HL-60/S4 treated with phorbol 12-myristate 13-acetate at 8.2 ng/mL for 4 days and 3 days (cell line): ENCODE data around the gene PPP1CB.
"Not testable (repeated sequence)": the region's sequence is repeated elsewhere in the genome, so short reads cannot be mapped to it uniquely, and the experiment has no call there.

Source experiments
- in situ Hi-C: fragments of 300-500 bp; cut with MboI; formaldehyde crosslinking; loops from 2 replicates; pipeline ENCODE4 v1.15.0; 2022; ENCODE audit warnings: low sequenced_read_pairs

Gene PPP1CB

DNA sequence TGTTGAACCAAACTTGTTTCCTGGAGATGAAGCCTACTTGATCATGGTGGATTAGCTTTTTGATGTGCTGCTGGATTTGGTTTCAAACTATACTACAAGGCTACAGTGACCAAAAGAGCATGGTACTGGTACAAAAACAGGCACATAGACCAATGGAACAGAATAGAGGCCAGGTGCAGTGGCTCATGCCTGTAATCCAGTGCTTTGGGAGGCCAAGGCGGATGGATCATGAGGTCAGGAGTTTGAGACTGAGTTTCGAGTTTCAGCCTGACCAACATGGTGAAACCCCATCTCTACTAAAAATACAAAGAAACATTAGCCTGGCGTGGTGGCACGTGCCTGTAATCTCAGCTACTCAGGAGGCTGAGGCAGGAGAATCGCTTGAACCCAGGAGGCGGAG lies 9.0 kb upstream of the PPP1CB start:
- in situ Hi-C loops: not testable (repeated sequence)

DNA sequence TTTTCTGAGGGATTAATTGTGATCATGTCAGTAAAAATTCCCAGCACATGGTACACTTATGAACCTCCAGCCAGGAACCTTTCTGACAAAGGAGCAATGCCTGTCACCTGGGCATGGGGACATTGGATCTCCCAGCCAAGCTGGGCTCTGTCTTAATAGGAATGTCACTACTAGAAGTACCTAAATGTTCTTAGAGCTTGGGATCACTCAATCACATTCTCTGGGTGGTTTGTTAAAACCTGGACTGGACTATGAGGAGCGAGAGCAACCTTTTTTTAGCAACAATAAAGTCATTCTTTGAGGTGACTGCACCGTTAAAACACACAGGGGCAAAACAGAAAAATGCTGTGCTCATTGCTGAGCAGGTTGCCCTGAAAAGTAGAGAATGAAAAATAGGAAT lies 6.4 kb upstream of the PPP1CB start:
- in situ Hi-C loops: no loop called here

DNA sequence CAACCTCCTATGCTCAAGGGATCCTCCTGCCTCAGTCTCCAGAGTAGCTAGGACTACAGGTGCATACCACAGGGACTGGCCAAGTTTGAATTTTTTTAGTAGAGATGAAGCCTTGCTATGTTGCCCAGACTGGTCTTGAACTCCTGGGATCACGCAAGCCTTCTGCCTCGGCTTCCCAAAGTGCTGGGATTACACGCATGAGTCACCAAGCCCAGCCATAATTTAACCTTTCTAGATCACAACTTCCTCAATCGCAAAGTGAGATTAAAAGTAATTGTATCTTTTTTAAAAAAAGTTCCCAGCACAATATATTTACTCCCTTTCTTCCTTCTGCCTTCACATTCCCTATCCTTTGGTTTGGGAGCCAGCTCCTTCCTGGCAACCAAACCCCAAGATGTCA lies 5.8 kb upstream of the PPP1CB start:
- in situ Hi-C loops: no loop called here

DNA sequence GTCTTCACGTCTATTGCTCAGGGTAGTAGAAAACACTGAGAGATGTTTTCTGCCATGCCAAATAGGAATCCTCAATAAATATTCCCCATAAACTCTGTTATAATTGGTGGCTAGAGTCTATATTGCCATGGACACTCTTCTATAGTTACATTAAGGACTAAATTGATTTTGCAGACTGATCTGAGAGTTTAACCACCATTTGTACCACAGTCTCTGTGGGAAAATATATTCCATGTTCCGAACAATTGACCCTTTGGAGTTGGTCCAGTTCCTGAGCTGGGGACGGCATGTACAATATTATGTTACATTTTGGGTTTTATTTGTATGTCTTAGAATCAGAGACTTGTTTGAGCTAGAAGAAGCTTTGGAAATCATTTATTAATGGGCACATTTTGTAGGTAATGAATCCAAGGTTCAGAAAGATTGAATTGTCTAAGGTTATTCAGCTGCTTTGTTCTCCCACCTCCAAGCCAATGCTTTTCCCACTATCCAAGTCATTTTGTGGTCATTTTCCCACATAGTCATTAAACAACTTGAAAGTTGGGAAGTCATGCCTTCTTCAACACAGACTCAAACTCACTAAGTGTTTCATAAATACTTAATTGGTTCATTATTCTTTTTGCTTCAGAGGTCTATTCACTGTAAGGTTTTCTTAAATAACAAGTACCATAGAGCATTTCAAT lies 5.1 kb upstream of the PPP1CB start:
- in situ Hi-C loops: no loop called here

DNA sequence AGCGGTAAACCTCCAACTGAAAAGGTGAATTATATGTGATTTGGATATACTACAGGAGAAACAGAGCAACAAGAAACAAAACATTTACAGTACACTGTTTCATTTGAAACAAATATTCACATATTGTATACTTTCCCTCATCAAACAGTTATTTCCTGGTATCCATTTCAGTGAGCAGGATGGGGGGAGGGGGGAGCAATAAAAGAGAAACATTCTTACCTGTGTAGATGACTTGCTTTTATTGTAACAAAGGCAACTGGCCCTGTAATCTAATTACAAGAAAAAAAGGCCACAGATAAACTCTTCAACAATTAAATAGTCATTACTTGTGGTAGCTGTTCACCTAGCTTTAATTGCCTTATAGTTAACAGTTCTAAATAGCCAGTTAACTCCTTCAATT lies 3.9 kb upstream of the PPP1CB start:
- in situ Hi-C loops: no loop called here

DNA sequence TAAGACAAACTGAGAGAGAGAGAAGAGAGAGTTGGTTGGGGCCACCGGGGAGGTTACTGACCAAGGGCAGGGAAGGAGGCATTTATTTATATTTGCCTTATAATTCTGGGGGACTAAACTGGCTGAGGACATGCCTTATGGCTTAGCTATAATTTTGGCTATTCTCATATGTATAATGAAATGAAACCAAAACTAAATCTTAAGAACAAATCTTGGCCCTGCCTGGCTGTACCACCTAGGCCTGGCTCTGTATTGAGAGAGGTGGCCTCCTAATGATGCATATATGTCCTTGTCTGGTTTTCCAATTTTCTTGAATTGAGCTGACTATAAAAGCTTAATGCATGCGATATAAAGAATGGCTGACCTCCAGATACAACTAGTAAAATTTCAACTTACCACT lies 3.5 kb upstream of the PPP1CB start:
- in situ Hi-C loops: no loop called here

DNA sequence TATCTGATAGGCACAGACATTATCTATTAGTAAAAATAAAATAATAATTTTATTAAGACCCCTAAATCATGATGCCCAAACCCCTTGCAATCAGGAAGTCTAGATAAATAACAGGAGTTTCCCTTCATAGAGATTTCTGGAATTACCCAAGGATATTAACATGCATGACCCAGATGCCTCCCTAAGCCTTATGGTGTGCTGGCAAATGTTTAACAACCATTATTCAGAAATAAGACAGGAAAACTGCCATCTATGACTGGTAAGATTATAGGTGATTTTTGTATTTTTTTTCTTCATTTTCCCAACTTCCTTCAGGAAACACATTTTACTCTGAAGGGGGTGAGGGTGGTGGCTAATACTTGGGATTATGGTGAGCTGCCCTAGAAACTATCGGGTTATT lies 2.7 kb upstream of the PPP1CB start:
- in situ Hi-C loops: no loop called here

DNA sequence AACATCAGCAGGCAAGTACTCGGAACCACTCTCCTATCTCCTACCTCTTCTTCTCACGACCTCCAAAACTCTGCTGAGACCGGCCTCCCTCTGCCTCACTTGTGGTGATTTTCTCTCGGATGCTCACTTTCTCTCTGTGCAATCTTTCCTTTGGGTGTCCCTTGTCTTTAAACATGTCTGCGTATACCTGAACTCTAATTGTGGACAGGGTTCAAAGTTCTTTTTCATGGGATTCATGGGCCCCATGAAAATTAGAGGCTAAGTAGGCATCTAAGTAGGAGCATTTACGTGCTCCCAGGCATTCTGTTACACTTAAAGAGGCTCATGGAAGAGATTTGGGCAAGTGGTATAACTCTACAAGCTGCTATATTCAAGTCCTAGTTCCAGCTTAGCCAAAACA lies 2.1 kb upstream of the PPP1CB start:
- in situ Hi-C loops: no loop called here

DNA sequence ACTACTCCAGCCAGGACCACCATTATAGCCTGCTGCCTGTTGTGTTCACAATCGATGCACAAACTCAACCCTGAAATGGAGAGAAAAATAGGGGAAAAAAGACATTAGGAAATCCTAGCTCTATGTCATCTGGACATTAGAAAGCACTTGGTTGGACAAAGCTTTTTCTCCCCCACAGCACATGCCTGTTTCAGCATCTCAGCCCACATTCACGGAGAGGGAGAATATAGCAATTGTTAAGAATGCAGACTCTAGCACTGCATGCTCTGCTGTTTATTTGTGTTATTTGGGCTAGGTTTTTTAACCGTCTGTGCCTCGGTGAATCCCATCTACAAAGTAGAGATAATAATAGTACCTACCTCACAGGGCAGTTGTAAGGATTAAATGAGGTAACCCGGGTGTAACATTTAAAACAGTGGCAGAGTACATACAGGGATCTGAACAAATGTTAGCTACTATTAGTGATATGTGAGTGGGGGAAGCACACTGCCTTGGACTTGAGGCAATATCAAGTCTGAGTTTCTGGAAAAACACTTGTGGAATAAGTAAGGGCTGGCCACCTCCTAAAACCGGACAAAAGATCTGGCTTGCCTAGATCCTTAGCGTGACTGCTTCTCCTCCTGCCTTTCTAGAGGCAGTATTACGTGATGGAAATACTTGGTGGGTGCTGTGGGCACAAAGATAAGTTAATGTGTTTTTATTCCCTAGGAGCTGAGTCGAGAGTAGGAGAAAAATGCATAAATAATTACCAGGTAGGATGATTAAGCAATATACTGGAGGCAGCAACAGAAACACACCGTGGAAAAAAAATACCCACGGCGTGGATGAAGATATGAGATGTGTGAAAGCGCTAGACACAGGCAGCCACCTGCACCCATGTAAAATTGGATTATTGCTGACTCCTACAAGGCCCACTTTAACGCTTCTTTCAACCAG lies 1.0 kb upstream of the PPP1CB start:
- in situ Hi-C loops: loop anchor here (10.0 kb wide), 1 partner anchor 156 kb away; no protein-coding TSS in a partner anchor

DNA sequence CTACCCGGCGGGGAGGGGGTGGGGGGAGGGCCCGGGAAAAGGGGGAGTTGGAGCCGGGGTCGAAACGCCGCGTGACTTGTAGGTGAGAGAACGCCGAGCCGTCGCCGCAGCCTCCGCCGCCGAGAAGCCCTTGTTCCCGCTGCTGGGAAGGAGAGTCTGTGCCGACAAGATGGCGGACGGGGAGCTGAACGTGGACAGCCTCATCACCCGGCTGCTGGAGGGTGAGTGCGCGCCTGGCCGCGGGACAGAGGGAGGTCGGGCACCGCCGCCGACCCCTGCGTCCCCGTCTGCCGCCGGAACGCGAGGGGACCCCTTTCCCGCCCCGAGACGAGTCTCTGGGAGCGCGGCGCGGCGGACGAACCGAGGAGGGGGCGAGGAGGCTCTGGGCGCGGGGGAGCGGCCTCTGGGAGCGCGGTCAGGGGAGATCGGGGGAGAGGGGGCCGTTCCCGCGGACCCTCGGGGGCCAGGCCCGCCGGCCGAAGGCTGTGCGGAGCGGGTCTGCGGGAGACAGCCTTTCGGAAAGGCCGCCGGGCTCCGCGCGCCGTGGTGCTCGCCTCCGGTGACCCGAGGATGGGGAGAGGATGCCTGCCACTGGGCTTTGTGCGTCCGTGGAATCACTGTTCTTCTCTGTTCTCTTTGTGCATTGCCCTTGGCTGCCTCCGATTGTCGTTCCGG lies 463 bp downstream of the PPP1CB start:
- in situ Hi-C loops: loop anchor here (10.0 kb wide), 1 partner anchor 157 kb away; no protein-coding TSS in a partner anchor

DNA sequence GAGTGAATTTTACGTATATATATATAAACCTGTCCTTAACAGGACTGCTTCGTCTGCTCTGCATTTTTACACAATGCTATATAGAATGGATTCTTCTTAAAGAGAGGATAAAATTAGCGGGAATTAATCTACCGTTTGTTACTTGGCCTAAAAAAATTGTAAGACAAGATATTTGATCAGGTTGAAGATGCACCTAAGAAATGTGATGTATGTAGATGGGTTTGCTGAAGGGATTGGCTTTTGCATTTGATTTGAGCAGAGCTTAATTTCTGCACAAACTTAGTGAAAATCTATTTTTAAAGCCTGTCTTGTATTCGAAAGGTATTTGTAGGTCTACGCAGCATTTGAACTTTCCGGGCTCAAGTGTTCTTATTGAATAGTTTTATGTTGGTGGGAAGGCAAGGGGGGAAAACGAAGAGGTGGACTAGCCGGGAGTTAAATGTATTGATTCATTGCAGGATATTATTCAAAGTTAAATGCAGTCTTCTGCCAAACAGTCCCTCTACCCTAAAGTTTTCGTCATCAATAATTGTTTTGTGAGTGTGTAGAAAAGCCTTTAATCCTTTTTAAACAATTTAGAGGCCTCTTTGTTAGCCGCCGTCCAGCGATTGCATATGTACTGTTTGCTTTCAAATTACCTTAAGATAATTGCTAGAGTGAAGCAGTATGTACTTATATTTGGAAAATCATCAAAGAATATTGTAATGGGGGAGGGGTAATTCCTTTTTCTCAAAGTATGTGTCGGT lies 1.2 kb downstream of the PPP1CB start:
- in situ Hi-C loops: loop anchor here (10.0 kb wide), 1 partner anchor 158 kb away; no protein-coding TSS in a partner anchor

DNA sequence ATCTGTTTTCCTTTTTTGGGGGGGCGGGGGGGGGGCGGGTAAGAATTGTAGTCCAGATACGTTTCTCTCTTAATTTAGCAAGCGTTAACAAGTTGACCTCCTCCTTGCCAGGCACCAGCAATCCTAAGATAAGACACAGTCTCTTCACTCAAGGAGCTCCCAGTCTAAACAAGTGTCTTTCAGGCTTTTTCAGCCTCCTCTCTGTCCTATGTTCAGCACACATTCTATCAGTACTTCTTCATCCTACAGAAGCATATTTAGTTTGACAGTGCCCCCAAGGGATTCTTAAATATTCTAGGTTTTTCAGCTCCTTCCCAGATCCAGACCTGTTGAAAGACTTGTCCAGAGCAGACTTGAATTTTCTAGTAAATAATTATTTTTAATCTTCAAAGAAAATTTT lies 2.7 kb downstream of the PPP1CB start:
- in situ Hi-C loops: loop anchor here (10.0 kb wide), 1 partner anchor 160 kb away; no protein-coding TSS in a partner anchor

DNA sequence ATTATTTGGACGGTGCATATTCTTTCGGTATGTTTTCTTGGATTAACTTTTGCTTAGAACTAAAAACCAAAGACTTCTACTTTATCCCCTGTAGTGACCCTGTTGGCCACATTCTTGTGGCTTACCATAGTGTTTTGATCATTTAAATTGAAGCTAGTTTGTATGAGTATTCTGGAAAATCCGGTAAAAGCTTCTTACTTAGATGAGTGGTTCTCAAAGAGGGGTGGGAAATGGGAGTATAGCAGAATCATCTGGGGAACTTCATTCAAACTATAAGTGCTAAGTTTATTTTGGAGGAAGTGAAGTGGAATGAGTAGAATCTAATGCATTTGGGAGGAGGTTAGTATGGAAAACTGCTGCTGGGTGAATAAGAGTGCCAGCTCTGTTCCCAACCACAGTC lies 3.8 kb downstream of the PPP1CB start:
- in situ Hi-C loops: loop anchor here (10.0 kb wide), 1 partner anchor 161 kb away; no protein-coding TSS in a partner anchor

DNA sequence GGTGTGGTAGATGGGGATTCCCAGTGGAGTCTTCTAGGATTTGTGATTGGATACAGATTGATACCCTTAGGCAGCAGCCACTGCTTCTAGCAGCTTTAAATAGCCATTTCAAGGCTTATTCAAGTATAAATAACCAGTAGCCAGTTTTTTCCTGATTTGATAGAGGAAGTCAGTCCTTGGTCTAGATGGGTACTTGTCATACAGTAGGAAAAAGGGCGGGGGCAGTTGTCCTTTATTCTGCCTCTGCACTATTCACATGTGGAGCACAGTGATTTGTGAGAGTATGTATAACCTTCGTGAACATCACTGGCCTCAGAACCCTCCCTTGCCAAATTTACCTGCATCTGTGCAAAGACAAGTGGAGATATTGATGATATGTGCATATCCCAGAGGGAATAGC lies 6.8 kb downstream of the PPP1CB start:
- in situ Hi-C loops: loop anchor here (10.0 kb wide), 1 partner anchor 164 kb away; no protein-coding TSS in a partner anchor

DNA sequence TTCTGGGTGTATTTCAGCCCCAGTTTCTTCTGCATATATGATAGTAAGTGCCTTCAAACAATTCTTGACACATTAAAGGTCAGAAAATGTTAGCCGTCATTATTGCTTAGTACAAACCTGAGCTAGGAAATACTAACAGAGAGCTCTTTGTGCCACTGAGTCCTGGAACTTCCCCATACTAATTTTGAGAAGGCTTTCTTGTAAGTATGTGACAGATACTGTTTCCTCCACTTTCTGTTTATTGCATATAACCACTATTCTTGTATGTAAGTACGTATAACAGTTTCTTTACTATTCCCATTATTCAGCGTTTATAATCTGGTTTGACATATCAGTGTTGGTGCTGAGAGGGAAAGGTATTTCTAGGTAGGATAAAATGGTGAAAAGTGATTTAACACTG lies 9.8 kb downstream of the PPP1CB start:
- in situ Hi-C loops: no loop called here

DNA sequence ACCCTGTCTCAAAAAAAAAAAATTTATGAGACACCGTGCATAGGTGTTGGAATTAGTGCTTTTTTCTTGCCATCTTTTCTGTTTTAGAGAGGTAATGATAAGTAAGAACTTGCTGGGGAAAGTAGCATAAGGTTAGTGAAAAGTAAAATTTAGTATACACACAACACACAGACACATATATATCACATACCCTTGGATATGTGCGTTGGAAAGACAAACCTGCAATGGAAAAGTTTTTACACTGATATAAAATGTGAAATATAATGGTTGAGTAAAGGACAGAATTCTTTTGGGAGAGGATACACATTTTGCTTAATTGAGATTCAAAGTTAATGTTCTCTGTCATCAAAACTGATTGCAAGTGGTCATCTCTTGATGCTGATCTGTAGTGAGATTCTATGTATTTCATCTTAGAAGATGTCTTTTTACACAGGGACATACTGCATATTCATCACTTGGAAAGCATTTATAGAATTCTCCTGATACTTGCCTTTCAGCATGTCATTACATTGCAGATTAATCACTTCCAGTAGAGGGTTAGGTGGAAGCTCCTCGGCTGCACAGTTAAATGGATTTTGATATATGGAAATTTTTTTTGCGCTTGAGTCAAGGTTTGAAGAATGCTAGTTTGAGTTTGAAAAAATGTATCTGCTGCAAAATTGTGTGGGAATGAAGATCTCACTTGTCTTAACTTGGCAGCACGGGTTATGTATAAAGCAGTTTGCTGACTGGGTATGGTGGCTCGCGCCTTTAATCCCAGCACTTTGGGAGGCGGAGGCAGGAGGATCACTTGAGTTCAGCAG lies 13.5 kb downstream of the PPP1CB start:
- in situ Hi-C loops: no loop called here

DNA sequence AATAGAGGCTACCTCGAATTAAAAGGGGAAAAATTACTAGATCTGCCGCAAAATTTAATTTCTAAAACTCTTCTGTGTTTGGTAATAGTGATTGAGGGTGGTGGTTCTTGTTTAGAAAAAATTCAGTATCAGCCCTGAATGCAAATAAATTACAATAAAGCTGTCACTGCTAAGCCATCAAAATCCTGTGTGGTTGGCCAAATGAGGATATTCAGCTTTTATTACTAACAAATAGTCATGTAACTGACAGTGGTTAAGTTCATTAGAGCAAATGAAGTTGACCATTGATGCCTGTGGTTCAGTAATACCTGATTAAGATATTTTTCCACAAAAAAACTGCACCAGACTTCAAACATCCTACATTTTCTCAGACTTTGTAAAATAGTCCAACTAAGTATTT lies 14.4 kb downstream of the PPP1CB start:
- in situ Hi-C loops: no loop called here

DNA sequence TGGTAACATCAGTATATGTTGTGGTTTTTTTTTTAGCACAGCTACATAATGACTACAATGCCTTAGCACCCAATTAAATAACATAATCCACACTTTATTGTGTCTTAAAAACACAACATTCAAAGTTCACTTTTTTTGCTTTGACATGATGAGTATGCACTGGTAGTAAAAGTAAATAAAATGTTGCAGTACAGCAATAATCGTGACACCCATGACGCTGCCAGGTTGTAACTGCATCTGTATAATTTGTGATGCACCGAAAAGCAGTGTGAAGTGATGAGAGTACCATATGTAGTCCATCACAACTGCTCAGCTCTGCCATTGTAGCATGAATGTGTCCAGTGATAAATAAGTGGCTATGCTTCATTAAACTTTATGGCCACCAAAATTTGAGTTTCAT lies 15.7 kb downstream of the PPP1CB start:
- in situ Hi-C loops: no loop called here

DNA sequence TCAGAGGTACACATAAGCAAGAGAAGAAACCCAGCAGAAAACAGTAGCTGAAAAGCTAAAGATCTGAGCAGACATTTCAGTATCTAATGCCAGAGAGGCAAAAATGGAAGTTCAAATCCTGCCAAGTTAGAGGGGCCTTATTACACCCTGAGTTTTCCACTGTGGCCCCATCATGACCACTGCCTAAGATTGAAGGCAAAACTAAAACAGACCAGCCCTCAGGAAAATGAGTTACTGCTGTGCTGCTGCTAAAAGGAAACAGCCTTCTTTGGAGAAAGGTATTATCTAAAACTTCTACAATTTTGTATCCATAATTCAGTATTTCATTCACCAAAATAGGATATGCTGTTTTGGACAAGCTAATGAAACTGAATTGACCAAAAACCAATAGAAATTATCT lies 16.8 kb downstream of the PPP1CB start:
- in situ Hi-C loops: no loop called here

DNA sequence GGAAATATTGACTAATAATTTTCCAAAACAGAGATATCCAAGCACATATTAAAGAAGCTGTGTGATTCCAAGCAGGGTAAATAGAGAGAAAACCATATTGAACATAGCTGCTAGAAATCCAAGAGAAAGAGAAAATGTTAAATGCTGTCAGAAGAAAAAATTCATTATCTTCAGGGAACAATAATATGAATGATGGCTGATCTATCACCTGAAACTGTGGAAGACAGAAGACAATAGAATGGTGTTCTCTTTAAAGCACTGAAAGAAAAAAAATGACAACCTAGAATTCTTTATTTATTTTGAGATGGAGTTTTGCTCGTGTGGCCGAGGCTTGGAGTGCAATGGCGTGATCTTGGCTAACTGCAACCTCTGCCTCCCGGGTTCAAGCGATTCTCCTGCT lies 17.3 kb downstream of the PPP1CB start:
- in situ Hi-C loops: no loop called here
